ENCODE data around the gene ATP1A3.
A peak's percentile ranks its signal among the peaks of the same experiment; 100 is the strongest.
"Not testable (repeated sequence)": the region's sequence is repeated elsewhere in the genome, so short reads cannot be mapped to it uniquely, and the experiment has no call there.

DNA sequence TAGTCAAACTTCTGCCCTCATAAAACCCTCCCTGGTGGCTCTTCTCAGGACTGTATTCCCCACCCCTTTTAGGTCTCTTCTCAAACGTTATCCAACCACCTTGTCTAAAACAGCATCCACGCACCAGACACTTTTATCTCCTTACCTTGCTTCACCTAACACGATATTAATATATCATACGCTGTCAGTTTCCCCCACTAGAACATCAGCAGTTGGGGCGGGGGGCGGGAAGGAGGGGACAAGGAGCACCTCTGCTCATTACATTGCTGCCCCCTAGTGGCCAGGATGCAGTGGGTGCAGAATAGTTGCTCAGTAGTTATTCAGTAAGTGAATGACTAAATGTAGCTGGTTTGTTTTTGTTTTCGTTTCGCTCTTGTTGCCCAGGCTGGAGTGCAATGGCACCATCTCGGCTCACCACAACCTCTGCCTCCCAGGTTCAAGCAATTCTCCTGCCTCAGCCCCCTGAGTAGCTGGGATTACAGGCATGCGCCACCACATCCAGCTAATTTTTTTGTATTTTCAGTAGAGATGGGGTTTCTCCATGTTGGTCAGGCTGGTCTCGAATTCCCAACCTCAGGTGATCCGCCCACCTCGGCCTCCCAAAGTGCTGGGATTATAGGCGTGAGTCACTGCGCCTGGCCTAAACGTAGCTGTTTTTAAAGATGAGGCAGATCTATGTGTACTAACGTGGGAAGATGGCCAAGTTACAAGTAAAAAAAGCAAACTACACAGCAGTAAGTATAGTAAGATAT is 40.8 kb upstream of the ATP1A3 start:
- TF ChIP-seq CTCF (IDR thresholded peaks at IDR 0.05): peak; percentile 93
- TF ChIP-seq, protein P1, sequence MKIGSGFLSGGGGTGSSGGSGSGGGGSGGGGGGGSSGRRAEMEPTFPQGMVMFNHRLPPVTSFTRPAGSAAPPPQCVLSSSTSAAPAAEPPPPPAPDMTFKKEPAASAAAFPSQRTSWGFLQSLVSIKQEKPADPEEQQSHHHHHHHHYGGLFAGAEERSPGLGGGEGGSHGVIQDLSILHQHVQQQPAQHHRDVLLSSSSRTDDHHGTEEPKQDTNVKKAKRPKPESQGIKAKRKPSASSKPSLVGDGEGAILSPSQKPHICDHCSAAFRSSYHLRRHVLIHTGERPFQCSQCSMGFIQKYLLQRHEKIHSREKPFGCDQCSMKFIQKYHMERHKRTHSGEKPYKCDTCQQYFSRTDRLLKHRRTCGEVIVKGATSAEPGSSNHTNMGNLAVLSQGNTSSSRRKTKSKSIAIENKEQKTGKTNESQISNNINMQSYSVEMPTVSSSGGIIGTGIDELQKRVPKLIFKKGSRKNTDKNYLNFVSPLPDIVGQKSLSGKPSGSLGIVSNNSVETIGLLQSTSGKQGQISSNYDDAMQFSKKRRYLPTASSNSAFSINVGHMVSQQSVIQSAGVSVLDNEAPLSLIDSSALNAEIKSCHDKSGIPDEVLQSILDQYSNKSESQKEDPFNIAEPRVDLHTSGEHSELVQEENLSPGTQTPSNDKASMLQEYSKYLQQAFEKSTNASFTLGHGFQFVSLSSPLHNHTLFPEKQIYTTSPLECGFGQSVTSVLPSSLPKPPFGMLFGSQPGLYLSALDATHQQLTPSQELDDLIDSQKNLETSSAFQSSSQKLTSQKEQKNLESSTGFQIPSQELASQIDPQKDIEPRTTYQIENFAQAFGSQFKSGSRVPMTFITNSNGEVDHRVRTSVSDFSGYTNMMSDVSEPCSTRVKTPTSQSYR (CRISPR knock-in tag; IDR thresholded peaks at IDR 0.05): not testable (repeated sequence)
- not testable (repeated sequence) for TF ChIP-seq SP1 (CRISPR knock-in tag; conservative IDR thresholded peaks at IDR 0.05); ZNF396 (CRISPR knock-in tag; IDR thresholded peaks at IDR 0.05; ENCODE audit: borderline replicate concordance); MLX (CRISPR knock-in tag; IDR thresholded peaks at IDR 0.05)
- TF ChIP-seq, protein P2, sequence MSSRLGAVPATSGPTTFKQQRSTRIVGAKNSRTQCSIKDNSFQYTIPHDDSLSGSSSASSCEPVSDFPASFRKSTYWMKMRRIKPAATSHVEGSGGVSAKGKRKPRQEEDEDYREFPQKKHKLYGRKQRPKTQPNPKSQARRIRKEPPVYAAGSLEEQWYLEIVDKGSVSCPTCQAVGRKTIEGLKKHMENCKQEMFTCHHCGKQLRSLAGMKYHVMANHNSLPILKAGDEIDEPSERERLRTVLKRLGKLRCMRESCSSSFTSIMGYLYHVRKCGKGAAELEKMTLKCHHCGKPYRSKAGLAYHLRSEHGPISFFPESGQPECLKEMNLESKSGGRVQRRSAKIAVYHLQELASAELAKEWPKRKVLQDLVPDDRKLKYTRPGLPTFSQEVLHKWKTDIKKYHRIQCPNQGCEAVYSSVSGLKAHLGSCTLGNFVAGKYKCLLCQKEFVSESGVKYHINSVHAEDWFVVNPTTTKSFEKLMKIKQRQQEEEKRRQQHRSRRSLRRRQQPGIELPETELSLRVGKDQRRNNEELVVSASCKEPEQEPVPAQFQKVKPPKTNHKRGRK (CRISPR knock-in tag; IDR thresholded peaks at IDR 0.05; ENCODE audit: borderline replicate concordance): not testable (repeated sequence)

All from WTC11 (cell line).